Measurements from ENCODE around the gene FALEC.
A peak's percentile ranks its signal among the peaks of the same experiment; 100 is the strongest.

The FALEC gene

GRCh38 chr1:150515328-150516049, at the start of gene FALEC:
TSS of gene FALEC (plus strand) at chr1:150515752.
- DNase-seq: peak; percentile 95

- no peak for DNase-seq
These were observed 48.6 kb upstream of the FALEC start for GRCh38 chr1:150466964-150467363.

GRCh38 chr1:150469291-150469690, 46.3 kb upstream of the FALEC start:
- DNase-seq: no peak

GRCh38 chr1:150472601-150473200, 42.9 kb upstream of the FALEC start:
- no peak for DNase-seq

- no peak for DNase-seq
These were observed 41.9 kb upstream of the FALEC start for GRCh38 chr1:150473659-150474058.

- DNase-seq: no peak
These were observed 40.7 kb upstream of the FALEC start for GRCh38 chr1:150474869-150475268.

GRCh38 chr1:150476754-150477153, 38.8 kb upstream of the FALEC start:
- DNase-seq: no peak

GRCh38 chr1:150477320-150477719, 38.2 kb upstream of the FALEC start:
- no peak for DNase-seq

GRCh38 chr1:150477733-150478132, 37.8 kb upstream of the FALEC start:
- DNase-seq: peak; percentile 7

- no peak for DNase-seq
These were observed 36.2 kb upstream of the FALEC start for GRCh38 chr1:150479370-150479769.

- no peak for DNase-seq
These were observed 35.6 kb upstream of the FALEC start for GRCh38 chr1:150479927-150480352.

GRCh38 chr1:150484431-150484830, 31.1 kb upstream of the FALEC start:
- no peak for DNase-seq

- DNase-seq: peak; percentile 57
These were observed 30.7 kb upstream of the FALEC start for GRCh38 chr1:150484861-150485260.

GRCh38 chr1:150486966-150487762, 28.4 kb upstream of the FALEC start, which contains the start of gene TARS2:
TSS of gene TARS2 (plus strand) at chr1:150487419. CDS start at chr1:150487451, 32 bp downstream.
- peak; percentile 95 for DNase-seq

- DNase-seq: no peak
These were observed 27.8 kb upstream of the FALEC start for GRCh38 chr1:150487763-150488115.

GRCh38 chr1:150493175-150493574, 22.4 kb upstream of the FALEC start:
- no peak for DNase-seq

GRCh38 chr1:150498342-150498741, 17.2 kb upstream of the FALEC start:
- DNase-seq: no peak

- DNase-seq: no peak
These were observed 10.1 kb upstream of the FALEC start for GRCh38 chr1:150505431-150505830.

- DNase-seq: peak; percentile 55
These were observed 7.4 kb upstream of the FALEC start, which contains the start of gene ECM1 for GRCh38 chr1:150507912-150508864. TSS of gene ECM1 (plus strand) at chr1:150508109. CDS start at chr1:150508210, 101 bp downstream.

- DNase-seq: no peak
These were observed 6.6 kb upstream of the FALEC start for GRCh38 chr1:150508982-150509381.

- DNase-seq: no peak
These were observed 4.0 kb upstream of the FALEC start for GRCh38 chr1:150511551-150511950.

GRCh38 chr1:150511985-150512660, 3.4 kb upstream of the FALEC start:
- no peak for DNase-seq

All from NCI-H226 (cell line).